GM12874 (cell line): ENCODE measurements around the gene FZR1.

Experiments
- CTCF ChIP-seq: IDR thresholded peaks from 2 replicates; pipeline ENCODE4 v1.5.1; 2011; ENCODE audit warnings: low read depth, mild to moderate bottlenecking, control low read depth, low read length, moderate library complexity; ENCODE audit not compliant: insufficient read depth

FZR1 gene

GRCh38 chr19:3546119-3546518 lies 40.0 kb downstream of the FZR1 start:
- TF ChIP-seq CTCF, result no peak

- TF ChIP-seq CTCF, result peak; percentile 79
These were observed 41.2 kb downstream of the FZR1 start for GRCh38 chr19:3547301-3547731.

- no peak for TF ChIP-seq CTCF
These were observed 41.7 kb downstream of the FZR1 start for GRCh38 chr19:3547767-3548282.

- no peak for TF ChIP-seq CTCF
These were observed 42.5 kb downstream of the FZR1 start for GRCh38 chr19:3548606-3549005.

GRCh38 chr19:3549816-3550215 lies 43.7 kb downstream of the FZR1 start:
- TF ChIP-seq CTCF, result no peak

- no peak for TF ChIP-seq CTCF
These were observed 45.1 kb downstream of the FZR1 start for GRCh38 chr19:3550947-3551791.

GRCh38 chr19:3551792-3552095 lies 45.6 kb downstream of the FZR1 start:
- TF ChIP-seq CTCF, result no peak
